GM19467 (cell line): ENCODE measurements around the gene MAGI3.
"Not testable (repeated sequence)": the region's sequence is repeated elsewhere in the genome, so short reads cannot be mapped to it uniquely, and the experiment has no call there.

Experiments used
- ATAC-seq: cut with Tn5 transposase; IDR thresholded peaks from one replicate; pipeline ENCODE4 v1.9.1; 2021; ENCODE audit warnings: mild to moderate bottlenecking, moderate library complexity; ENCODE audit not compliant: unreplicated experiment

MAGI3 gene

GRCh38 chr1:113678159-113678469 is 287.8 kb downstream of the MAGI3 start:
- no peak for ATAC-seq

- no peak for ATAC-seq
Measured at GRCh38 chr1:113681596-113682337, 291.5 kb downstream of the MAGI3 start.

- ATAC-seq: no peak
Measured at GRCh38 chr1:113683384-113684152, 293.3 kb downstream of the MAGI3 start.

- ATAC-seq: no peak
Measured at GRCh38 chr1:113684153-113684541, 293.8 kb downstream of the MAGI3 start.

GRCh38 chr1:113686891-113687618 is 296.7 kb downstream of the MAGI3 start:
- no peak for ATAC-seq

- no peak for ATAC-seq
Measured at GRCh38 chr1:113691184-113691583, 300.9 kb downstream of the MAGI3 start.

- no peak for ATAC-seq
Measured at GRCh38 chr1:113692342-113692741, 302.0 kb downstream of the MAGI3 start.

GRCh38 chr1:113692824-113693431 is 302.6 kb downstream of the MAGI3 start:
- ATAC-seq: no peak

- no peak for ATAC-seq
Measured at GRCh38 chr1:113694910-113695309, 304.6 kb downstream of the MAGI3 start.

- no peak for ATAC-seq
Measured at GRCh38 chr1:113701429-113701828, 311.1 kb downstream of the MAGI3 start.

GRCh38 chr1:113714606-113715269 is 324.4 kb downstream of the MAGI3 start:
- ATAC-seq: no peak

- ATAC-seq: not testable (repeated sequence)
Measured at GRCh38 chr1:113717506-113717905, 327.2 kb downstream of the MAGI3 start.

GRCh38 chr1:113718621-113719020 is 328.3 kb downstream of the MAGI3 start:
- not testable (repeated sequence) for ATAC-seq

GRCh38 chr1:113721010-113721409 is 330.7 kb downstream of the MAGI3 start:
- ATAC-seq: no peak

- ATAC-seq: no peak
Measured at GRCh38 chr1:113732802-113733201, 342.5 kb downstream of the MAGI3 start.

- no peak for ATAC-seq
Measured at GRCh38 chr1:113734357-113735055, 344.2 kb downstream of the MAGI3 start.
